Measurements from ENCODE around the gene DEFB119.
"Not testable (repeated sequence)": the region's sequence is repeated elsewhere in the genome, so short reads cannot be mapped to it uniquely, and the experiment has no call there.

DEFB119 gene

GRCh38 chr20:31390490-31390889, at the start of gene DEFB119:
Gene DEFB119, minus strand, starts transcription at chr20:31390590. Its CDS starts 107 bp downstream, at chr20:31390483.
- Histone ChIP-seq H3K36me3 (ENCODE audit: control insufficient read depth, low read depth, low read length) (no peaks in the 10 kb centered on the region), H3K9ac (ENCODE audit: low read length) (no peak within 1 kb of the TSS), H3K4me1 (ENCODE audit: control insufficient read depth, low read depth, low read length) (no peaks in the 10 kb centered on the region), H3K27me3 (ENCODE audit: control insufficient read depth, insufficient read depth, low read length) (no peaks in the 10 kb centered on the region), H3K4me3 (ENCODE audit: low read length) (no peak within 1 kb of the TSS), H3K27ac (ENCODE audit: low read length) (no peak within 1 kb of the TSS), H3K9me3 (ENCODE audit: control insufficient read depth, low read depth, low read length) (peaks cover 47% of the 10 kb centered on the region)

- H3K27ac ChIP-seq (ENCODE audit: low read length), result no peak overlapping the region
Observed at GRCh38 chr20:31430568-31431115, 40.3 kb upstream of the DEFB119 start.

GRCh38 chr20:31427576-31427975, 37.2 kb upstream of the DEFB119 start:
- H3K27me3 ChIP-seq (ENCODE audit: control insufficient read depth, insufficient read depth, low read length); H3K9ac ChIP-seq (ENCODE audit: low read length); H3K4me1 ChIP-seq (ENCODE audit: control insufficient read depth, low read depth, low read length); H3K27ac ChIP-seq (ENCODE audit: low read length); H3K4me3 ChIP-seq (ENCODE audit: low read length); H3K36me3 ChIP-seq (ENCODE audit: control insufficient read depth, low read depth, low read length): not testable (repeated sequence)
- peaks cover 33% of the 10 kb centered on the region for H3K9me3 ChIP-seq (ENCODE audit: control insufficient read depth, low read depth, low read length)

More at GRCh38 chr20:31430568-31431115, 40.3 kb upstream of the DEFB119 start:
- H3K4me3 ChIP-seq (ENCODE audit: low read length), result no peak overlapping the region
- H3K27me3 ChIP-seq (ENCODE audit: control insufficient read depth, insufficient read depth, low read length), result no peaks in the 10 kb centered on the region
- H3K9me3 ChIP-seq (ENCODE audit: control insufficient read depth, low read depth, low read length), result peaks cover 30% of the 10 kb centered on the region
- H3K9ac ChIP-seq (ENCODE audit: low read length), result no peak overlapping the region
- no peaks in the 10 kb centered on the region for H3K36me3 ChIP-seq (ENCODE audit: control insufficient read depth, low read depth, low read length)
- H3K4me1 ChIP-seq (ENCODE audit: control insufficient read depth, low read depth, low read length), result no peaks in the 10 kb centered on the region

DNA sequence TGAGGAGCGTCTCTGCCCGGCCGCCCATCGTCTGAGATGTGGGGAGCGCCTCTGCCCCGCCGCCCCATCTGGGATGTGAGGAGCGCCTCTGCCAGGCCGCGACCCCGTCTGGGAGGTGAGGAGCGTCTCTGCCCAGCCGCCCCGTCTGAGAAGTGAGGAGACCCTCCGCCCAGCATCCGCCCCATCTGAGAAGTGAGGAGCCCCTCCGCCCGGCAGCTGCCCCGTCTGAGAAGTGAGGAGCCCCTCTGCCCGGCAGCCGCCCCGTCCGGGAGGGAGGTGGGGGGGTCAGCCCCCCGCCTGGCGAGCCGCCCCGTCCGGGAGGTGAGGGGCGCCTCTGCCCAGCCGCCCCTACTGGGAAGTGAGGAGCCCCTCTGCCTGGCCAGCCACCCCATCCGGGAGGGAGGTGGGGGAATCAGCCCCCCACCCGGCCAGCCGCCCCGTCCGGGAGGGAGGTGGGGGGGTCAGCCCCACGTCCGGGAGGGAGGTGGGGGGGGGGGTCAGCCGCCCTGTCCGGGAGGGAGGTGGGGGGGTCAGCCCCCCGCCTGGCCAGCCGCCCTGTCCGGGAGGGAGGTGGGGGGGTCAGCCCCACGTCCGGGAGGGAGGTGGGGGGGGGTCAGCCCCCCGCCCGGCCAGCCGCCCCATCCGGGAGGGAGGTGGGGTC, 36.6 kb upstream of the DEFB119 start:
- not testable (repeated sequence) for H3K4me3 ChIP-seq (ENCODE audit: low read length); H3K4me1 ChIP-seq (ENCODE audit: control insufficient read depth, low read depth, low read length); H3K9ac ChIP-seq (ENCODE audit: low read length); H3K27ac ChIP-seq (ENCODE audit: low read length); H3K27me3 ChIP-seq (ENCODE audit: control insufficient read depth, insufficient read depth, low read length); H3K36me3 ChIP-seq (ENCODE audit: control insufficient read depth, low read depth, low read length)
- peaks cover 28% of the 10 kb centered on the region for H3K9me3 ChIP-seq (ENCODE audit: control insufficient read depth, low read depth, low read length)

GRCh38 chr20:31425797-31426196, 35.4 kb upstream of the DEFB119 start:
- Histone ChIP-seq H3K4me1 (ENCODE audit: control insufficient read depth, low read depth, low read length) (no peaks in the 10 kb centered on the region), H3K27me3 (ENCODE audit: control insufficient read depth, insufficient read depth, low read length) (no peaks in the 10 kb centered on the region), H3K36me3 (ENCODE audit: control insufficient read depth, low read depth, low read length) (no peaks in the 10 kb centered on the region)

DNA sequence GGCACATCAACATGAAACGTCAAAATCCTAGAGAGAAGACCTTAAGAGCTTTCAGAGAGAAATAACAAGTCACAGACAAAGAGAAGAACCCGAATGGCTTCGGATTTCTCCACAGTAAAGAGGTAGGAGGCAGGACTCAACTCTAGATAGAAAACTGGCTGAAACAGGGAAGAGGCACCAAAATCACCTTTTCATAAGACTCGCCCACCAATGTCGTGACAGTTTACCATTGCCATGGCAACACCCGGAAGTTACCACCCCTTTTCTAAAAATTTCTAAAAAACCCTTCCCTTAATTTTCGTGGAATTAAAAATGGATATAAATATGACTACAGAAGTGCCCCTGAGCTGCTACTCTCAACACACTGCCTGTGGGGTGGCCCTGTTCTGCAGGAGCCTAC, 27.9 kb upstream of the DEFB119 start:
- no peaks in the 10 kb centered on the region for H3K36me3 ChIP-seq (ENCODE audit: control insufficient read depth, low read depth, low read length)
- no peaks in the 10 kb centered on the region for H3K27me3 ChIP-seq (ENCODE audit: control insufficient read depth, insufficient read depth, low read length)
- no peak overlapping the region for H3K27ac ChIP-seq (ENCODE audit: low read length)
- no peak overlapping the region for H3K9ac ChIP-seq (ENCODE audit: low read length)
- H3K4me3 ChIP-seq (ENCODE audit: low read length), result no peak overlapping the region
- no peaks in the 10 kb centered on the region for H3K4me1 ChIP-seq (ENCODE audit: control insufficient read depth, low read depth, low read length)
- peaks cover 49% of the 10 kb centered on the region for H3K9me3 ChIP-seq (ENCODE audit: control insufficient read depth, low read depth, low read length)

More at GRCh38 chr20:31425797-31426196, 35.4 kb upstream of the DEFB119 start:
- H3K9me3 ChIP-seq (ENCODE audit: control insufficient read depth, low read depth, low read length), result peaks cover 25% of the 10 kb centered on the region
- no peak overlapping the region for H3K27ac ChIP-seq (ENCODE audit: low read length)
- H3K4me3 ChIP-seq (ENCODE audit: low read length), result no peak overlapping the region
- no peak overlapping the region for H3K9ac ChIP-seq (ENCODE audit: low read length)

GRCh38 chr20:31415653-31416052, 25.3 kb upstream of the DEFB119 start:
- no peaks in the 10 kb centered on the region for H3K36me3 ChIP-seq (ENCODE audit: control insufficient read depth, low read depth, low read length)
- H3K27ac ChIP-seq (ENCODE audit: low read length), result no peak overlapping the region
- H3K9me3 ChIP-seq (ENCODE audit: control insufficient read depth, low read depth, low read length), result peaks cover 62% of the 10 kb centered on the region
- H3K27me3 ChIP-seq (ENCODE audit: control insufficient read depth, insufficient read depth, low read length), result no peaks in the 10 kb centered on the region
- no peak overlapping the region for H3K9ac ChIP-seq (ENCODE audit: low read length)
- H3K4me3 ChIP-seq (ENCODE audit: low read length), result no peak overlapping the region
- no peaks in the 10 kb centered on the region for H3K4me1 ChIP-seq (ENCODE audit: control insufficient read depth, low read depth, low read length)

DNA sequence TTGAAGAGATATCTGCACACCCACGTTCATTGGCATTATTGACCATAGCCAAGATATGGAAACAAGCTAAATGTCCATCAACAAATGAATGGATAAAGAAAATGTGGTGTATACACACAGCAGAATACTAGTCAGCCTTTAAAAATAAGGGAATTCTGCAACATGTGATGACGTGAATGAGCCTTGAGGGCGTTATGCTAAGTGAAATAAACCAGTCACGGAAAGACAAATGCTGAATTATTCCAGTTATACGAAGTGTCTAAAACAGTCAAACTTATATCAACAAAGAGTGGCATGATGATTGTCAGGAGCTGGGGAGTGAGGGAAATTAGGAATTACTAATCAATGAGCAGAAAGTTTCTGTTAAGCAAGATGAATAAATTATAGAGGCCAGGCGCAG, 24.0 kb upstream of the DEFB119 start:
- Histone ChIP-seq H3K4me1 (ENCODE audit: control insufficient read depth, low read depth, low read length) (no peaks in the 10 kb centered on the region), H3K9me3 (ENCODE audit: control insufficient read depth, low read depth, low read length) (peaks cover 62% of the 10 kb centered on the region), H3K27ac (ENCODE audit: low read length) (no peak overlapping the region), H3K4me3 (ENCODE audit: low read length) (no peak overlapping the region), H3K27me3 (ENCODE audit: control insufficient read depth, insufficient read depth, low read length) (no peaks in the 10 kb centered on the region), H3K36me3 (ENCODE audit: control insufficient read depth, low read depth, low read length) (no peaks in the 10 kb centered on the region), H3K9ac (ENCODE audit: low read length) (no peak overlapping the region)

GRCh38 chr20:31410011-31410410, 19.6 kb upstream of the DEFB119 start:
- H3K36me3 ChIP-seq (ENCODE audit: control insufficient read depth, low read depth, low read length), result no peaks in the 10 kb centered on the region
- H3K9ac ChIP-seq (ENCODE audit: low read length), result no peak overlapping the region
- H3K27me3 ChIP-seq (ENCODE audit: control insufficient read depth, insufficient read depth, low read length), result no peaks in the 10 kb centered on the region
- no peak overlapping the region for H3K27ac ChIP-seq (ENCODE audit: low read length)
- peaks cover 71% of the 10 kb centered on the region for H3K9me3 ChIP-seq (ENCODE audit: control insufficient read depth, low read depth, low read length)
- H3K4me3 ChIP-seq (ENCODE audit: low read length), result no peak overlapping the region
- H3K4me1 ChIP-seq (ENCODE audit: control insufficient read depth, low read depth, low read length), result no peaks in the 10 kb centered on the region

DNA sequence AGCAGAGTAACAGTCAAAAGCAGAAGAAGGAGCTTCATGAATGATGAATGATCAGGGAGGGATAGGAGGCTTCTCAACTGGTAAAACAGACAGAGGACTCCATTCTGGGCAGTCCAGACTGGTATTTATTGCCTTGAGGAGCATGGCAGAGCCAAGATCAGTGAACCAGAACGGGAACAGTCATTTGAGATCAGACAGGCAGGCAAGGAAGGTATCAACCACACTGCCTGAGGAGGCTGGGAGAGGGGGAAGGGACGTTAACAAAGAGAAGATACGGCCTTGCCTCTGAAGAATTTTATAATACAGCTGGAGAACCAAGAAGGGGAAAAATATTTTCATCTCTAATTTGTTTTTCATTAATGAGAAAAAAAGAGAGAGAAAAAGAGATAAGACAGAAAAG, 15.7 kb upstream of the DEFB119 start, which contains the start of gene DEFB121:
TSS of gene DEFB121 (minus strand) at position 101 of the 400 bp plus-strand sequence. CDS start at position 38, 63 bp downstream.
- Histone ChIP-seq H3K36me3 (ENCODE audit: control insufficient read depth, low read depth, low read length) (no peaks in the 10 kb centered on the region), H3K27me3 (ENCODE audit: control insufficient read depth, insufficient read depth, low read length) (no peaks in the 10 kb centered on the region), H3K27ac (ENCODE audit: low read length) (no peak within 1 kb of the TSS), H3K9me3 (ENCODE audit: control insufficient read depth, low read depth, low read length) (peaks cover 66% of the 10 kb centered on the region), H3K9ac (ENCODE audit: low read length) (no peak within 1 kb of the TSS), H3K4me3 (ENCODE audit: low read length) (no peak within 1 kb of the TSS), H3K4me1 (ENCODE audit: control insufficient read depth, low read depth, low read length) (no peaks in the 10 kb centered on the region)

- Histone ChIP-seq H3K27me3 (ENCODE audit: control insufficient read depth, insufficient read depth, low read length) (no peaks in the 10 kb centered on the region), H3K4me3 (ENCODE audit: low read length) (no peak overlapping the region), H3K9ac (ENCODE audit: low read length) (no peak overlapping the region), H3K9me3 (ENCODE audit: control insufficient read depth, low read depth, low read length) (peaks cover 68% of the 10 kb centered on the region), H3K27ac (ENCODE audit: low read length) (no peak overlapping the region), H3K36me3 (ENCODE audit: control insufficient read depth, low read depth, low read length) (no peaks in the 10 kb centered on the region), H3K4me1 (ENCODE audit: control insufficient read depth, low read depth, low read length) (no peaks in the 10 kb centered on the region)
Observed at GRCh38 chr20:31403886-31404285, 13.5 kb upstream of the DEFB119 start.

GRCh38 chr20:31394900-31395299, 4.5 kb upstream of the DEFB119 start:
- Histone ChIP-seq H3K9ac (ENCODE audit: low read length) (no peak overlapping the region), H3K4me3 (ENCODE audit: low read length) (no peak overlapping the region), H3K27ac (ENCODE audit: low read length) (no peak overlapping the region), H3K4me1 (ENCODE audit: control insufficient read depth, low read depth, low read length) (no peaks in the 10 kb centered on the region), H3K27me3 (ENCODE audit: control insufficient read depth, insufficient read depth, low read length) (no peaks in the 10 kb centered on the region), H3K36me3 (ENCODE audit: control insufficient read depth, low read depth, low read length) (no peaks in the 10 kb centered on the region), H3K9me3 (ENCODE audit: control insufficient read depth, low read depth, low read length) (peaks cover 48% of the 10 kb centered on the region)

Data from iPS-18a (cell line).